ENCODE results near the gene TCF4. TPM values are rescaled to one million over a fixed set of nuclear protein-coding genes. Genes with fewer than 3 reads are reported as not detected.

Gene TCF4
- total and polyA plus RNA-seq, 10 donors = 14.6 to 200 (median 153) TPM

DNA sequence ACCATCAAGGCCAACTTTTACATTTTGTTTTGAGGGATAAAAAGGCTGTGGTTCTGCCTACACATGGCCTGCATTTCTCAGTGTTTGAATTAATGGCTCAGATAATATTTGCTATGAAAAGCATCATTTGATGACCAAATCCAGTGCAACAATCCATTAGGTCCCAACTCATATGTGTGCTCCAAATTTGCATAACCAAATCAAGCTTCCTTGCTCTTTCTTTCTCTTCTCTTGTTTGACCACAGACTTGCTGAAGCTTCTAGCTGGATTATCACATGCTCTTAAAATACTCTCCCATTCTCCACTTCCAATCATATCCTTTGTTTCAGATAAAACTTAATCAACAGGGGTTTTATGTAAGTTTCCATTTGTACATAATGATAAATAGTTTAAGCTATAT lies 147.0 kb downstream of the TCF4 start:
- no peak for DNase-seq
- Histone ChIP-seq H3K4me3 (no peak overlapping the region), H3K36me3 (no peaks in the 10 kb centered on the region), H3K27ac (no peak overlapping the region), H3K4me1 (peaks cover 0 to 7% (median 0%) of the 10 kb centered on the region in 6 donors), H3K9me3 (peaks cover 0 to 8% (median 2%) of the 10 kb centered on the region in 8 donors), H3K27me3 (replicated peaks in 1 of 7) (no peaks in the 10 kb centered on the region)
- TF ChIP-seq, protein P1, sequence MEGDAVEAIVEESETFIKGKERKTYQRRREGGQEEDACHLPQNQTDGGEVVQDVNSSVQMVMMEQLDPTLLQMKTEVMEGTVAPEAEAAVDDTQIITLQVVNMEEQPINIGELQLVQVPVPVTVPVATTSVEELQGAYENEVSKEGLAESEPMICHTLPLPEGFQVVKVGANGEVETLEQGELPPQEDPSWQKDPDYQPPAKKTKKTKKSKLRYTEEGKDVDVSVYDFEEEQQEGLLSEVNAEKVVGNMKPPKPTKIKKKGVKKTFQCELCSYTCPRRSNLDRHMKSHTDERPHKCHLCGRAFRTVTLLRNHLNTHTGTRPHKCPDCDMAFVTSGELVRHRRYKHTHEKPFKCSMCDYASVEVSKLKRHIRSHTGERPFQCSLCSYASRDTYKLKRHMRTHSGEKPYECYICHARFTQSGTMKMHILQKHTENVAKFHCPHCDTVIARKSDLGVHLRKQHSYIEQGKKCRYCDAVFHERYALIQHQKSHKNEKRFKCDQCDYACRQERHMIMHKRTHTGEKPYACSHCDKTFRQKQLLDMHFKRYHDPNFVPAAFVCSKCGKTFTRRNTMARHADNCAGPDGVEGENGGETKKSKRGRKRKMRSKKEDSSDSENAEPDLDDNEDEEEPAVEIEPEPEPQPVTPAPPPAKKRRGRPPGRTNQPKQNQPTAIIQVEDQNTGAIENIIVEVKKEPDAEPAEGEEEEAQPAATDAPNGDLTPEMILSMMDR (IDR thresholded peaks at IDR 0.05 in 8 of 11, conservative IDR thresholded peaks at IDR 0.05 in 3 of 11) = no peak
- TF ChIP-seq POLR2AphosphoS5 (IDR thresholded peaks at IDR 0.05) (no peak), POLR2A (IDR thresholded peaks at IDR 0.05) (no peak)
- intact Hi-C loops (cut with DNase I; ENCODE audit: low total_unique reads) = no loop called here

DNA sequence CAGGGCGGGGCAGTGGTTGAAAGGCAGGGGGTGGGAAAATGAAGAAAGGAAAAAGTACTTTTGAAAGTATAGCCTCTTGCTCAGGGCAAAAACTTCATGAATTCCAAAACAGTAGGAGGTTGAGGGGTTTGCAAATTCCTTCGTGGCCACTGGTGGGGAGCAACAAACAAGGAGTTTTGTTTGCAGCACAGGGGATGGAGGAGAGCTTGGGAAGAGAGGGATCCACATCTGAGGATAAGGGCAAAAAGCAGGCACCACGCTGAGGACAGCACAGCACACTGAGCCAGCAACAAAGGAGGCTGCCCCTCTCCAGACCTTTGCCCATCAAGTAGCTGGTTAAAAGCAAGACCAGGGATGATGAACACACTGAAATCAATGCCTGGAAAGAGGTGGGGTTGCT lies 148.9 kb downstream of the TCF4 start:
- no peak for TF ChIP-seq POLR2AphosphoS5 (IDR thresholded peaks at IDR 0.05)
- TF ChIP-seq, protein P1 (IDR thresholded peaks at IDR 0.05 in 8 of 11, conservative IDR thresholded peaks at IDR 0.05 in 3 of 11) = no peak
- no peak for TF ChIP-seq POLR2A (IDR thresholded peaks at IDR 0.05)
- Histone ChIP-seq H3K36me3 (no peaks in the 10 kb centered on the region), H3K27me3 (replicated peaks in 1 of 7) (no peaks in the 10 kb centered on the region), H3K4me1 (peaks cover 0 to 7% (median 0%) of the 10 kb centered on the region in 6 donors), H3K4me3 (no peak overlapping the region), H3K9me3 (no peaks in the 10 kb centered on the region), H3K27ac (no peak overlapping the region)
- intact Hi-C loops (cut with DNase I; ENCODE audit: low total_unique reads) = no loop called here
- 84 to 95% (median 87%) methylated on average over 3 of the region's 3 CpGs for WGBS, 5 donors
- no peak for DNase-seq

DNA sequence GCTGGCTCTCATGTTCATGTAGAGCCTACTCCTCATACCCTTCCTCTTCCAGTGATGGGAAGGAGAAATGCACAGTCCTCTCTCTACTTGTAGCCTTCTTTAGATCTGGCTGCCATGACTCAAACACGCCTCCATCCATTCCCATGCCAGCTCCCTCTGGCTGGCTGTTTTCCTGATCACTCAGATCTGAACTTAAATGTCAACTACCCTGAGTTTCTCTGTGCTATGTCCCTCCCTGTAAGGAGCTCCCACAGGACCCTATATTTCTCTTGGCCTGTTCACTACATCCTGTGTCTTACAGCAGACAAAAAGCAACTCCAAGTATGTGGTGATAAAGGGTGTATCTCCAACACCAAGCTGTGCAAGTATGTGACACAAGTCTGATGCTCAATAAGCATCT lies 152.4 kb downstream of the TCF4 start:
- intact Hi-C loops (cut with DNase I; ENCODE audit: low total_unique reads) = no loop called here
- Histone ChIP-seq H3K27ac (no peak overlapping the region), H3K27me3 (replicated peaks in 1 of 7) (no peaks in the 10 kb centered on the region), H3K36me3 (no peaks in the 10 kb centered on the region), H3K4me1 (peaks cover 0 to 6% (median 0%) of the 10 kb centered on the region in 6 donors), H3K4me3 (no peak overlapping the region), H3K9me3 (no peaks in the 10 kb centered on the region)
- WGBS, 5 donors = 92 to 100% (median 97%) methylated on average over 1 of the region's 1 CpG
- DNase-seq = no peak
- TF ChIP-seq POLR2AphosphoS5 (IDR thresholded peaks at IDR 0.05) (no peak), POLR2A (IDR thresholded peaks at IDR 0.05) (no peak)
- TF ChIP-seq, protein P1 (IDR thresholded peaks at IDR 0.05 in 8 of 11, conservative IDR thresholded peaks at IDR 0.05 in 3 of 11) = no peak

DNA sequence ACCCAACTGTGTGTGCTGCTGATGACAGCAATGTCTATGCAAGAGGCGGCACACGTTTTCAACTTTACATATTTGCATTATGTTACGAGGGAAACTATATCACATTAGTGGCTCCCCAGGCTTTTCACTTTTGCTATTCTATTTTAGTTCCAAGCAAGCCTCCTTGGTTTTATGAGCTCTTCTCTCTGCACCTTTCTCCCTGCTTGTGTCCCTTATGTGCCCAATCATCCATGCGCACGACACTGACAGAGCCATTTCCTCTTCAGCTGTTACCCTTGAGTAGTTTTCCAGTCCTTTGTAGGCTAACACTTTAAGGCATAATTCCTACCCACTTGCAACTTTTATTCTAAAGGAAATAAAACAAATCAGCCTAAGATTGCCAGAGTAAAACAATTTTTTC lies 154.3 kb downstream of the TCF4 start:
- 68 to 81% (median 73%) methylated on average over 5 of the region's 5 CpGs for WGBS, 5 donors
- DNase-seq = no peak

More for the DNA sequence above, 154.3 kb downstream of the TCF4 start:
- Histone ChIP-seq H3K9me3 (no peaks in the 10 kb centered on the region), H3K4me1 (peaks cover 0 to 11% (median 2%) of the 10 kb centered on the region in 6 donors), H3K27ac (no peak overlapping the region), H3K36me3 (no peaks in the 10 kb centered on the region), H3K27me3 (replicated peaks in 1 of 7) (no peaks in the 10 kb centered on the region), H3K4me3 (no peak overlapping the region)
- intact Hi-C loops (cut with DNase I; ENCODE audit: low total_unique reads) = loop anchor here (5.0 kb wide), 1 partner anchor 34 kb away; no protein-coding TSS in a partner anchor
- TF ChIP-seq, protein P1 (IDR thresholded peaks at IDR 0.05 in 8 of 11, conservative IDR thresholded peaks at IDR 0.05 in 3 of 11) = no peak
- no peak for TF ChIP-seq POLR2AphosphoS5 (IDR thresholded peaks at IDR 0.05)
- no peak for TF ChIP-seq POLR2A (IDR thresholded peaks at IDR 0.05)

All from spleen (tissue), 11 donors.